Pancreas (tissue), 10 donors: ENCODE measurements around the gene EVC. TPM values are rescaled to one million over a fixed set of nuclear protein-coding genes. Genes with fewer than 3 reads are reported as not detected.

Experiments
- ATAC-seq, 4 donors: fragments of 200-7000 bp; cut with Tn5 transposase; one replicate each; pipeline versions ENCODE4 v1.8.0 to v1.9.1; 2020; ENCODE audit warnings: mild to moderate bottlenecking in 4 of 4, moderate library complexity in 4 of 4
- DNase-seq, 6 donors: peaks; one replicate each; pipeline ENCODE4 v3.0.0-alpha.2; 2020
- FAIRE-seq: peaks from 2 replicates; lab custom pipeline; 2012; peaks lifted over from hg19 to GRCh38; lab: Jason Lieb, UNC
- H3K27ac ChIP-seq, 4 donors: fragments of 200-600 bp; sonication (generic); 1 replicate in 3 of 4; 2 replicates in 1 of 4; pipeline versions ENCODE4 v1.5.0 to v1.8.0; 2020
- H3K27me3 ChIP-seq, 4 donors: fragments of 200-600 bp; one replicate each; pipeline ENCODE4 v1.8.0; 2021
- H3K36me3 ChIP-seq, 3 donors: fragments of 200-600 bp; sonication (generic) in 1 of 3; one replicate each; pipeline versions ENCODE4 v1.5.0 to v1.8.0; 2020 to 2021
- H3K4me1 ChIP-seq, 3 donors: fragments of 200-600 bp; one replicate each; pipeline ENCODE4 v1.8.0; 2021
- H3K4me3 ChIP-seq, 4 donors: fragments of 200-600 bp; sonication (generic) in 2 of 4; one replicate each; pipeline versions ENCODE4 v1.5.0 to v1.8.0; 2020 to 2021
- H3K9me3 ChIP-seq, 4 donors: fragments of 200-600 bp; one replicate each; pipeline ENCODE4 v1.8.0; 2021
- CTCF ChIP-seq, 4 donors: fragments of 200-600 bp; sonication (generic) in 3 of 4; IDR thresholded peaks; one replicate each; pipeline versions ENCODE4 v1.5.0 to v1.8.0; 2021; ENCODE audit warnings: antibody characterized with exemption in 4 of 4
- WGBS, 2 donors: extraction: QIAGEN DNeasy Blood & Tissue Kit; methylation state at CpG; one replicate each; pipeline ENCODE4 v1.1.7; 2013; 5-methylcytosine and 5-hydroxymethylcytosine counted together
- intact Hi-C, 3 donors: fragments of 100-400 bp; cut with DNase I; formaldehyde crosslinking; loops; one replicate each; pipeline versions ENCODE4 v1.11.1 to v1.14.2; 2022
- polyA plus RNA-seq, 2 donors: library from polyadenylated mRNA; stranded (reverse); fragments of 200-250 nt; gene quantifications; one replicate each; pipeline ENCODE4 v1.2.3, GENCODE V29; 2013
- total RNA-seq, 6 donors: library from RNA; stranded (reverse); fragmentation: NEBNext Ultra II Directional in 4 of 6; extraction: Animal tissue kit (Norgen Biotek cat#: 25700) in 4 of 6; gene quantifications; one replicate each; pipeline versions ENCODE4 v1.2.1 to v1.2.4, GENCODE V29; 2021 to 2023
- donor health status: healthy with polysubstance abuse.
- donor health status: DM: no; HTN: no; CAD: no; lungs with moderate emphysema.
- donor health status: DM: no; HTN: no; CAD: no.
- donor health status: control.
- donor health status: control.
- donor health status: Bipolar disorder and iron deficiency.
- donor health status: DM: yes; HTN: yes; CAD: no.
- donor health status: DM: no; HTN: no; CAD: no.
- donor health status: DM: no; HTN: no; CAD: no.
- donor health status: DM: yes; HTN: yes; CAD: no.

EVC gene
- total and polyA plus RNA-seq, 8 donors = 2.8 to 17.8 (median 11.9) TPM

- H3K4me1 ChIP-seq = no peaks in the 10 kb centered on the region
- DNase-seq = no peak
- H3K27ac ChIP-seq = no peak overlapping the region
- WGBS, 2 donors = 96 to 99% methylated on average over 8 of the region's 8 CpGs
- peaks cover 0 to 26% (median 4%) of the 10 kb centered on the region in 3 donors for H3K36me3 ChIP-seq
- FAIRE-seq = no peak
- no peak overlapping the region for H3K4me3 ChIP-seq
- intact Hi-C loops = no loop called here
- TF ChIP-seq CTCF (IDR thresholded peaks at IDR 0.05) = no peak
- H3K27me3 ChIP-seq = no peaks in the 10 kb centered on the region
- H3K9me3 ChIP-seq = no peaks in the 10 kb centered on the region
- ATAC-seq = no peak
Observed at GRCh38 chr4:5754529-5754881, 43.5 kb downstream of the EVC start.

- H3K4me3 ChIP-seq = no peak overlapping the region
- intact Hi-C loops = no loop called here
- WGBS, 2 donors = 95% methylated on average over 16 of the region's 16 CpGs
- ATAC-seq (no peak), DNase-seq (no peak), FAIRE-seq (no peak)
- no peak overlapping the region for H3K27ac ChIP-seq
- no peaks in the 10 kb centered on the region for H3K4me1 ChIP-seq
- peaks cover 0 to 26% (median 4%) of the 10 kb centered on the region in 3 donors for H3K36me3 ChIP-seq
- no peaks in the 10 kb centered on the region for H3K9me3 ChIP-seq
- H3K27me3 ChIP-seq = no peaks in the 10 kb centered on the region
- no peak for TF ChIP-seq CTCF (IDR thresholded peaks at IDR 0.05)
Observed at GRCh38 chr4:5755161-5755560, 44.2 kb downstream of the EVC start.

- no peak for DNase-seq
Observed at GRCh38 chr4:5755679-5756078, 44.7 kb downstream of the EVC start.

GRCh38 chr4:5756271-5756670 is 45.3 kb downstream of the EVC start:
- H3K36me3 ChIP-seq = peaks cover 0 to 26% (median 4%) of the 10 kb centered on the region in 3 donors
- intact Hi-C loops = no loop called here
- DNase-seq (no peak), FAIRE-seq (no peak), ATAC-seq (no peak)
- H3K4me1 ChIP-seq = no peaks in the 10 kb centered on the region
- 91 to 96% methylated on average over 9 of the region's 9 CpGs for WGBS, 2 donors
- H3K27me3 ChIP-seq = no peaks in the 10 kb centered on the region
- no peak overlapping the region for H3K27ac ChIP-seq
- H3K4me3 ChIP-seq = no peak overlapping the region
- TF ChIP-seq CTCF (IDR thresholded peaks at IDR 0.05) = no peak
- no peaks in the 10 kb centered on the region for H3K9me3 ChIP-seq

More at GRCh38 chr4:5755679-5756078, 44.7 kb downstream of the EVC start:
- 75 to 92% methylated on average over 6 to 7 of the region's 7 CpGs for WGBS, 2 donors
- no peaks in the 10 kb centered on the region for H3K9me3 ChIP-seq
- H3K4me3 ChIP-seq = no peak overlapping the region
- H3K4me1 ChIP-seq = no peaks in the 10 kb centered on the region
- H3K27ac ChIP-seq = no peak overlapping the region
- FAIRE-seq = no peak
- peaks cover 0 to 26% (median 4%) of the 10 kb centered on the region in 3 donors for H3K36me3 ChIP-seq
- no peak for TF ChIP-seq CTCF (IDR thresholded peaks at IDR 0.05)
- no peaks in the 10 kb centered on the region for H3K27me3 ChIP-seq
- intact Hi-C loops = no loop called here
- no peak for ATAC-seq

- no peaks in the 10 kb centered on the region for H3K4me1 ChIP-seq
- WGBS, 2 donors = 95 to 96% methylated on average over 7 of the region's 7 CpGs
- FAIRE-seq = no peak
- H3K9me3 ChIP-seq = no peaks in the 10 kb centered on the region
- no peak overlapping the region for H3K4me3 ChIP-seq
- intact Hi-C loops = no loop called here
- ATAC-seq = no peak
- H3K27ac ChIP-seq = no peak overlapping the region
- DNase-seq = no peak
- peaks cover 0 to 26% (median 4%) of the 10 kb centered on the region in 3 donors for H3K36me3 ChIP-seq
- H3K27me3 ChIP-seq = no peaks in the 10 kb centered on the region
- TF ChIP-seq CTCF (IDR thresholded peaks at IDR 0.05) = no peak
Observed at GRCh38 chr4:5757091-5757490, 46.1 kb downstream of the EVC start.
